ENCODE data around the gene NEDD4L.
"Not testable (repeated sequence)": the region's sequence is repeated elsewhere in the genome, so short reads cannot be mapped to it uniquely, and the experiment has no call there.

Gene NEDD4L

DNA sequence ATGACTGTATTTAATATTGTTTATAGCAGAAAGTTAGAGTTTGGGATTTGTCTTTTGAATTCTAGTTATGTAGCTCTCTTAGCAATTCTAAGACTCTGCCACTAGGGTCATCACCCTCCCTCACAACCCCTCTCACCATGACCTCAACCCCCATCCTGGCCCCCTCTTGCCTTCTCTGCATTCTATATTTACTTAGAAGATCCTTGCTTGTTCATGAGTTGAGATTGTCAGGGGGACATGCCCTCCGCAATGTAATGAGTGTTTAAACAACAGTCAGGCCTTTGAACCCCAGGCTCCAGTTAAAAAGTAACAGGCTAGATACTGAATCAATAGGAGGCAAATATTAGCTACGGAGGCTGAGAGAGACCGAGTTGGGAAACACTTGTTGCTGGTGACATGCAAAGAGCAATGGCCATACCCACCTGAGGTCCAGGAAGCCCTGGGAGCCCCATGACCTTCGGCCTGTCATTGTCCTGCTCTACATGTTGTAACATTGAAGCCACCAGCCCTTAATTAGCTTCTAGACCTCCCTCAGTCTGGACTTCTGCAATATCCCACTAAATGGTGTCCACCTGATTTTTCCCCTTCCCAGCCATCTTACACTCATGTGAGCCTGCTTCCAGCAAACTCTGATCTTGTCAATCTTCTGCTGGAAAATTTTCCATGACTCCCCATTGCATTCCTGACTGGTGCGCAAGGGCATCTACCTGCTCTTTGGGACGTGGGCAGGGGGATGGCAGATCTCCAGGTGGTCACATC lies 363.8 kb downstream of the NEDD4L start:
- no peak for DNase-seq

- DNase-seq = no peak
These were observed 364.6 kb downstream of the NEDD4L start for GRCh38 chr18:58408665-58409064.

- no peak for DNase-seq
These were observed 365.9 kb downstream of the NEDD4L start for GRCh38 chr18:58409802-58410445.

DNA sequence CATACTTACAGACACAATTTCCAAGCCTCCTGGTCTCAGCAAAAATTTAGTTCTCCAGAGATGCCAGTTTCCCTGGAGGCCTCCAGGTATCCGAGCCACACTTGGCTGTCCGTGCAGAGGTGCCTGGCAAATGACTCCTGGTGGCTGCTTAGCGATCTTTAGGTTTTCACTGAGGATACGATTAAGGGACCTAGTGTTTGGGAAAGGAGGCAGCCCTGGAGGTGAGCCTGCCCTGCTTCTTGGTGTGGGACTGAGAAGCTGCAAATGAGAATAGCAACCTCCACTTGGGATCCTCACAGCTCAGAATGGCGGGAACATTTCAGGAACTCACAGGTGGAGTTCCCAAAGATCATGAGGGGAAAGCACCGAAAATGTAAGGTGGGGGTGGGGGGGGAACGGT lies 367.3 kb downstream of the NEDD4L start:
- DNase-seq = no peak

- no peak for DNase-seq
These were observed 369.0 kb downstream of the NEDD4L start for GRCh38 chr18:58412844-58413666.

DNA sequence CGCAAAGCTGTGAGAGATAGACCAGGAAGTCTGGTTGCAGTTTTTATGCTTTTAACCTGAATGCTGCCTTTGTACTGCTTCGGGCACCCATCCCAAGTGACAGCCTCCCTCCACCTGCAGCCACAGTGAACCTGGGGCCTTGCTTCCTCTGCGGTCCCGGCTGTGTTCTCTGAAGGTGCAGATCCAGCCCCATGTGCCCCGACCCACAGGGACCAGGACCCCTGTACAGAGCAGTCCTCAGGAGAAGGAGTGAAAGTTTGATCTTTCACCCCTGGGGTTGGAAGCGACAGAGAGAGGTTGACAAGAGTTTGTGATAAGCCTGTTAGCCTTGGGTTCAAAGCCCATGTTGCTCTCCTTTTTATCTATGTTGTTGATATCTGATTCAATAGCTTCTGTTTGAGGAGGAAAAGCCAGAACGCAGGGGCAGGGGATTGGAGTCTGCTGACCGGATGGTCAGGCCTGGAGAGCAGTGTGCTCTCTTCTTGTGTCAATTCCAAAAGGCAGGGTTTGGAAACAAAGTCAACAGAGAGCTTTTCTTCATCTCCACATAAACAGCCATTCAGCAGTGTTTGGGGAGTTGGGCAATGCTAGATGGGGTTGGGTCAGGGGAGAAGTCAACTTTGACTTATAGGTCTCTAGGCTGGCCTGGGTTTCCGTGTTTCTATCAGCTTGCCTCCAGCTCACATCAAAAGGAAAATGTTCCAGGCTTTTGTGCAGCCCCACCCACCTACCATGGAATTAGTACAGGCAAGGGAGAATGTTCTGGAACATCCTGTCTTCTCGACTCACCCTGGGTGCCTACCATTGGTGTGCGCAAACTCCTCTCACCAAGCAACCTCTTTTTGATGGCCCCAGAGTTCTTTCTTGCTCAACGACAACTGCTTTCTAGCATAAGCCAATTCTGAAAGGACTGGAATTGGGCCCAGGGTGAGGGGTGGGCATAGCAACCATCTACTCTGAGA lies 369.9 kb downstream of the NEDD4L start:
- DNase-seq = no peak

DNA sequence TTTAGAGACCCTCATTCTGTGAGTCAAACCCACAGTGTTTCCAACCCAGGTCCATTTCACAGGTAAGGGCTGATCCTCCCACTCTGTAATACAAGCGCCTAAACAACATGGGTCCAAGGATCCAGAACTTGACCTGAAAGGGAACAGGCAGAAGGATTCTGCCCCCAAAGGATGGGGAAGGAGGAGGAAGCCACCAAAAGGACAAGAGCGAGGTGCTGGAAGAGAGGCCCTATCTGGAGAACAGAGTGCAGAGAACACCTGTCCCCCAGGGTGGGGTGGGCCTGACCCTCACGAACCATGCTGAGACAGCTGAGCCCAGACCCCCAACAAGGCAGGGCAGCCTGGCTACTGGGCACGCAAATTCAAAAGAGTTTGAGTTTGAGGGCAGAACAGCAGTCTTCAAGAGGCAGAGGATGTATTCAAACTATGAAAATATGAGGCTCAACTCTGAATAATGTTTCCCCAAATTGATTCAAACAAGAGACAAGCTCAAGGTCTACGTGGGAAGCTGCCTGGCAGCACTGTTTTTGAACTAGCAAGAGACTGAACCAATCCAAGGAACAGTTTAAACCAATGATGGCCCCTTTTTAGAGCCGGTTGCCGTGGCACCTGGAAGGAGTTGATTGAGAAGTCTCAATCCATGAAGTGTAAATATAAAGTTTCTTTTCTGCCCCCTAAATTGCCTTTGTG lies 372.1 kb downstream of the NEDD4L start:
- no peak for DNase-seq

- DNase-seq = no peak
These were observed 373.0 kb downstream of the NEDD4L start for GRCh38 chr18:58416704-58417683.

- no peak for DNase-seq
These were observed 373.7 kb downstream of the NEDD4L start for GRCh38 chr18:58417752-58418151.

GRCh38 chr18:58418361-58418760 lies 374.3 kb downstream of the NEDD4L start:
- DNase-seq = no peak

DNA sequence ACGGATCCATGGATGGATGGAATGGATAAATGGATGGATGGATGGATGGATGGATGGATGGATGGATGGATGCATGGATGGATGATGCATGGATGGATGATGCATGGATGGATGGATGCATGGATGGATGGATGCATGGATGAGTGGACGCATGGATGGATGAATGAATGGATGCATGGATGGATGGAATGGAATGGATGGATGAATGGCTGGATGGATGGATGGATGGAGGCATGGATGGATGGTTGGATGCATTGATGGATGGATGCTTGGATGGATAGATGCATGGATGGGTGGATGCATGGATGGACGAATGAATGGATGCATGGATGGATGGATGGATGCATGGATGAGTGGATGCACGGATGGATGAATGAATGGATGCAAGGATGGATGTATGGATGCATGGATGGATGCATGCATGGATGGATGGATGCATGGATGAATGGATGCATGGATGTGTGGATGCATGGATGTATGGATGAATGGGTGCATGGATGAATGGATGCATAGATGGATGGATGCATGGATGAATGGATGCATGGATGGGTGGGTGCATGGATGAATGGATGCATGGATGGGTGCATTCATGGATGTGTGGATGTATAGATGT lies 375.7 kb downstream of the NEDD4L start:
- no peak for DNase-seq

DNA sequence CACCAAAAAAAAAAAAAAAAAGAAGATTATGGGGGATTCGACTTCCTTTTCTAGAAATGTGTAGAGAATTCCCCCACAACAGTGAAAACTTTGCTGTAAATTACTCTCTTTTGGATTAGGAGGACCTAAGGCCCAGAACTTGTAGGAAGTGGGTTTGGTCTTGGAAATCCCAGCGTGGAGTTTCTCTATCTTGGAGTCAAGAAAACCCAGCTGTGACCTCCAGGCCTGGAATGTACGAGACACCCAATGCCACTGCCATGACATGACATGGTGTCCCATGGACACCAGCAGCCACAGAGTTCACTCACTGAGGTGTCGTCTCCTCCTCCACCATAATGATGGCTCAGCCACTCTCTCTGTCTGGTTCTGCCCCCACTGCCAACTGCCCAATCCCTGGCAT lies 382.6 kb downstream of the NEDD4L start:
- DNase-seq = no peak

- DNase-seq = no peak
These were observed 383.3 kb downstream of the NEDD4L start for GRCh38 chr18:58427321-58427720.

DNA sequence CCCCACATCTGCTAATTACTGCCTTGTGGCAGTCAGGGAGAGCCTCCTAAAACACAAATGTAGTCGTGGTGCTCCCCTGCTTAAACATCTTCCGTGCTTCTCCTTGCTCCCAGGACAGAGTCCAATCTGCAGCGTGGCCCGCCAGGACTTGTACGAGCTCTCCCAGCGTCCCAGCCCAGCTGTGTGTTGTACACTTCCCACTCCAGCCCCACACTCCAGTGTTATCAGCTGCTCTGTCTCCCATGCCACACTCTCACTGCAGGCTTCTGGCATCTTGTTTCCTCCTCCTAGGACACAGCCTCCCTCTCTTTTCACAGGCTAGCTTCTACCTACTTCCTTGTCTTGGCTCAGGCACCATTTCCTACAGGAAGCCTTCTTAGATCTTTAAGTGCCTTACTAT lies 385.4 kb downstream of the NEDD4L start:
- no peak for DNase-seq

GRCh38 chr18:58431215-58431614 lies 387.2 kb downstream of the NEDD4L start:
- DNase-seq = no peak

DNA sequence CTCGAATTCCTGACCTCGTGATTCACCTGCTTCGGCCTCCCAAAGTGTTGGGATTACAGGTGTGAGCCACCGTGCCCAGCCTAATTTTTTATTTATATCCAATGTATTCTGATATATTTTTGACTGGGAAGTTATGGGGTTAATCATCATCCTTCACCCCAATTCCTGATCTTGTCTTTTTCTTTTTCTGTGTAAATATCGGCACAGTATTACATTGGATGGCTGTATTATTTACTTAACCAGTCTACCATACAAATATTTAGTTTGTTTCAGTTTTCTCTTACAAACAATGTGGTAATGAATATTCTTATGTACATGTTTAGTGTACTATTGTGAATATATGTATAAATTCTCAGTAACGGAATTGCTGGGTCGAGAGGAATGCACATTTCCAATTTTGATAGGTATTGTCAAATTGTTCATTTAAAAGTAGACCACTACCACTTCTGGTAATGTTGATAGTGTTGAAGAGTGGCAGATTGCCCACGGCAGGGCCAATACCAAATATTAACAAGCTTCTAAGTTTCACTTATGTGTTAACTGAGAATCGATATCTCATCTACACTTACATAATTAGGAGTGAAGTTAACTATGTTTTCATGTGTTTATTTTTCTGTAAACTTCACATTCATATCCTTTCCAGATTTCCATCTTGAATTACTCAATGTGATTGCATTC lies 388.2 kb downstream of the NEDD4L start:
- DNase-seq = no peak

DNA sequence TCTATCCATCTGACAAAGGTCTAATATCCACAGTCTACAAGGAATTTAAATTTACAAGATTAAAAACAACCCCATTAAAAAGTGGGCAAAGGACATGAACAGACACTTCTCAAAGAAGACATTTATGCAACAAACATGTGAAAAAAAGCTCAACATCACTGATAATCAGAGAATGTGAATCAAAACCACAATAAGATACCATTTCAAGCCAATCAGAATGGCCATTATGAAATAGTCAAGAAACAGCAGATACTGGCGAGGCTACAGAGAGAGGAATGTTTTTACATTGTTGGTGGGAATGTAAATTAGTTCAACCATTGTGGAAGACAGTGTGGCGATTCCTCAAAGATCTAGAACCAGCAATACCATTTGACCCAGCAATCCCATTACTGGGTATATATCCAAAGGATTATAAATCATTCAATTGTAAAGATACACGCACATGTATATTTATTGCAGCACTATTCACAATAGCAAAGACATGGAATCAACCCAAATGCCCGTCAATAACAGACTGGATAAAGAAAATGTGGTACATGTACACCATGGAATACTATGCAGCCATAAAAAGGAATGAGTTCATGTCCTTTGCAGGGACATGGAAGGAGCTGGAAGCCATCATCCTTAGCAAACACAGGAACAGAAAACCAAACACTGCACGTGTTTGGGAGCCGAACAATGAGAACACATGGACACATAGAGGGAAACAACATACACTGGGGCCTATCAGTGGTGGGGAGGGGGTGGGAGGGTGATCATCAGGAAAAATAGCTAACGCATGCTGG lies 391.4 kb downstream of the NEDD4L start:
- not testable (repeated sequence) for DNase-seq

DNA sequence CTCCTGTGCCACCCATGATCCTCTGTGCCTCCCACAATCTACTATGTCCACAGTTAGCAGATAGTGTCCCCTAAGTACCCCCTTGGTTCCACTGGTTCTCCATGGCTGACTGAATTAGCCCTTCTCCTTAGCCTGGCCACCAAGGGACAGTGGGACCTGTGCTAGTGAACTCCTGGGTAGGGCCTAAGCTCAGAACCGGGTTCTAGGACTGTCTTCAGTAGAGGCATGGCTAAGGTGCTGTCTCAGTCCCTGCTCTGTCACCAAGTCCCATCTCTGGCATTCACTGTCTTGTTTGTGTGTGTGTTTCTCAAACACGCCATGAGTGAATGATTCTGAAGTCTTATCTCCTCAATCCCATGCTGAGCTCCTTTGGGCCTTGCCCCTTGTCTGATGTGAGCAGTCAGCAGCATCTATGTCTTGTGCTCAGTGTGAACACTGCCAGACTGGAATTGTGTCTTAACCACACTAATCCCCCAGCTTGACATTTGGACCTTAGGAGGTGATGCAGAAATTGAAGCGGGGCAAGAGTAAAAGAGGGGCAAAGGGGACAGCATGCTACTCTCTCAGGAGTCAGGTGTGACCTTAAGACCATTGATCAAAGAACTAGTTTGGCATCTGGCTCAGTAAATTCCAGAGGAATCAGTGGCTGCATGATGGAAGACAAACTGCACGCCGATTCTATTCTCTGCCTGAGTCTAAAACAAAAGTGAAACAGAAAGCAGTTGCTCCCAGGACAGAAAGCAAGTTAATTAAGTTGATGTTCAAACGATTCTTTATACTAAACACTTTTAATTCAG lies 394.3 kb downstream of the NEDD4L start:
- no peak for DNase-seq
